HG03060 (cell line): ENCODE measurements around the gene CLEC4E.
"Not testable (repeated sequence)": the region's sequence is repeated elsewhere in the genome, so short reads cannot be mapped to it uniquely, and the experiment has no call there.

Source experiments
- ATAC-seq: cut with Tn5 transposase; IDR thresholded peaks from one replicate; pipeline ENCODE4 v1.9.1; 2021; ENCODE audit warnings: low read depth, moderate number of reproducible peaks; ENCODE audit not compliant: unreplicated experiment

Gene CLEC4E

DNA sequence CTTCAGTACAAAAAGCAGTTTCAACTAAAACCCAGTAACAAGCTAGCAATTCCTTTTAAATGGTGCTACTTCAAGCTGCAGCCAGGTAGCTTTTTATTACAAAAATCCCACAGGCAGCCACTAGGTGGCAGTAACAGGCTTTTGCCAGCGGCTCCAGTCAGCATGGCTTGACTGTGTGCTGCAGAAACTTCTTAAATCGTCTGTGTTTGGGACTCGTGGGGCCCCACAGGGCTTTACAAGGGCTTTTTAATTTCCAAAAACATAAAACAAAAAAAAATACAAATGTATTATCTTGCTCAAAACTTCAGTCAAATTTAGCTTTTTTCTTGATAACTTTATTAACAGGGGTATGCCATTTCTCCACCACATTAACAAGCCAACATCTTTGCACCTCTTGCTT lies 3.6 kb upstream of the CLEC4E start:
- ATAC-seq = no peak

DNA sequence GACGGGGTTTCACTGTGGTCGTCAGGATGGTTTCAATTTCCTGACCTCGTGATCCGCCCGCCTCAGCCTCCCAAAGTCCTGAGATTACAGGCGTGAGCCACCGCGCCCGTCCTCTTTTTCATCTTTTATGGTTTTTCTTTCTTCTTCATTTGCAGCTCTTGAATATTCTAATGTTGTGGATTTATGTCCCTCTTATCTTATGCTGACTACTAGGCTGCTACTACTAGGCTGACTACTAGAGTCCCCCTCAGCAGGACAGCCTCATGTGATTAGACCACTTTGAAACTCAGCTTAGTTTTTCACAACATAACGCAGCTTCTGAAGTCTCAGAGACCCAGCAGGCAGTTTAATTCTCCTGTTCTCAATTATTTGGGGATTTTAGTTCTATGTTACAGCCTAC lies 857 bp upstream of the CLEC4E start:
- no peak for ATAC-seq

DNA sequence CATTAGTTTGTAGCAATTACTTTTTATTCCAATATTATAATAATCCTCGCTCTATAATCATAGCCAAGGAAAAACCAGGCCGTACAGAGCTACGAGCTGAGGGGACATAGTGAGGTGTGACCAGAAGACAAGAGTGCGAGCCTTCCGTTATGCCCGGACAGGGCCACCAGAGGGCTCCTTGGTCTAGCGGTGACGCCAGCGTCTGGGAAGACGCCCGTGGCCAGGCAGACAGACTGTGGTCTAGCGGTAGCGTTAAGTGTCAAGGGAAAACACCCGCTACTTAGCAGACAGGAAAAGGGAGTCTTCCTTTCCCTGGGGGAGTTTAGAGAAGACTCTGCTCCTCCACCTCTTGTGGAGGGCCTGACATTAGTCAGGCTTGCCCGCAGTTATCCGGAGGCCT lies 2.9 kb downstream of the CLEC4E start:
- not testable (repeated sequence) for ATAC-seq

DNA sequence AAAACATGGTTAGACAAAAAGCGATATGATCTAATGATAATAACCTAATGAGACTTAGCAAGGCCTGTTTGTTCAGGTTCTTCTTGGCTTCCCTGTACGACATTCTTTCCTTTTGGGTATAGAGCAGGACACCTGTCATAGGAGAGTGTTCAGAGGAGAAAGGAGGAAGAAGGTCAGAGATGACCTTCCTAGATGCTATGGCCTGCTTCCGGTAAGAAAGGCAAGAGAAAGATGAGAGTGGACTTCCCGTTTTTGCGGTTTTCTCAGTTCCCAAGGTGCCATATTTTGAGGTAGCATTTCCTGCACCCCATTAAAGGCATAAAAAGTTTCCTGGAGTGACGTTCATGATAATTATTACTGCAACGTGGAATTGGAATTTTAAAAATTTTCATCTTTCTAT lies 8.7 kb downstream of the CLEC4E start:
- no peak for ATAC-seq

DNA sequence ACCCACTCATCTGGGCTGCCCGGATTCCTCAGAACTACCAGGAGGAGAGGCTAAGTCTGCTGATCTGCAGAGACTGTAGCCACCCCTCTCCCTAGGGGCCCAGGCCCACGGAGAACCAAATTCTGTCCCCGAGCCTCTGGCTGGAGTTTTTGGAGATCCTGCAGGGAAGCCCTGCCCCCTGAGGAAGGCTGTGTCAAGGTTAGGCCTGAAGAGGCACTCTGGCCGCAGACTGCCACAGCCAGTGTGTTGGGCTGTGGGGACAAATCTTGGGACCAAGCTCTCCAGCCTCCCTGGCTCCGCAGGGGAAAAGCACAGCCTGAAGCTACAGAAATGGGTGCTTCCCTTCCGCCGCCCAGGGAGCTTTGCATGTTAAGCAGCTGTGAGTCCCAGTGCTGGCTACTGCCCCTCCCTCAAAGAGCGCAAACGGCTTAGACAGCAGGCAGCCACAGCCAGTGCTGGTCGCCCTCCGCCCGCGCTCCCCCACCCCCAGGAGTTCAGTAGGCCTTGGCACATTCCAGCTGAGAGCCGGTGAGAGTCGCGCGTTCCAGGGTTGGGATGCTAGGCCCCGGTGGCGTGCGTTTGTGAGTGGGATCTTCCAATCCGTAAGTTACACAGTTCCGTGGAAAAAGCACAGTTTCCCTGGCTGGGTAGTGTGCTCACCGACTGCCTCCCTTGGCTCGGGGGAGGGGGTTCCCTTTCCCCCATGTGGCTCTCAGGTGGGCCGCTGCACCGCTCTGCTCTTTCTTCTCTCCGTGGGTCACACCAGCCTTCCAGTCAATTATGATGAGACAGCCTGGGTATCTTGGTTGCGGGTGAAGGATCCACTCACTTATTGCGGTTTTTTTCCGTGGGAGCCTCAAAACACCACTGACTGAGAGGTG lies 13.2 kb downstream of the CLEC4E start:
- no peak for ATAC-seq

DNA sequence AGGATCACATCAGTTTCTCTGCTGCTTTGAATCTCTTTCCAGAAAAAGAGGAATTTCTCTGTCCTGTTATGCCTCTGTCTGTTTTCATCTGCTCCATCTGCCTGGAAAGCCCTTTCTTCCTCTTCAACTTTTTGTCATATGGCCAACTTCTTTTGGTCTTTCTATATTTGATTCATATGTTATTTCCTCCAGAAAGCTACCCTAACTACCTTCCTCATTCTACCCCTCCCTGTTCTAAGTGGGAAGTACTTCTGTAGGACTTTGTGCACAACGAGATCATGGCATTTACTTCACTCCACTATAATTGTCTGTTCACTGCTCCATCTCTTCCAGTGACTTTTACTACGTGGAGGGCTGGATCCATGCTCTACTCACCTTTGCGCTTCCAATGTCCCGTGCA lies 21.5 kb downstream of the CLEC4E start:
- ATAC-seq = no peak

GRCh38 chr12:8517971-8518370 lies 22.7 kb downstream of the CLEC4E start:
- ATAC-seq = no peak

DNA sequence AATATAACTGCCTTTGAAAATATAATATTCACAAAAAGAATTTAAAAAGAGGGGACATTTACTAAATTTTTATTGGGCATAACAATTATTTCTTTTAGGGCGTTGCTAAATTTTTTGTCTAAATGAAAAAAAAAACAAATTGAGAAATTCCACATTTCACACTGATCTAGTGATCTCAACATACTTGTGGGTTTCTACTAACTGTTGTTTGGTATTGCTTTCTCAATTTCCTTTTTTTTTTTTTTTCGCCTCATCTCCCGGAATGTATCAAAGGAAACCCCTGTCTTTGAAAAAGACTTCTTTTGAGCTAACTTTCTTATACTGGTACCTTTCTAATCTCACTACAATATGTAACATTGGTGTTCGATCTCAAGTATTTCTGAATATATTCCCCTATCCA lies 27.4 kb downstream of the CLEC4E start, which contains the start of gene CLEC4D:
Gene CLEC4D, plus strand, starts transcription at position 248 of the 400 bp plus-strand sequence. CDS start 230 bp downstream, outside the sequence.
- ATAC-seq = no peak

GRCh38 chr12:8508910-8509841 lies 31.5 kb downstream of the CLEC4E start:
- no peak for ATAC-seq

GRCh38 chr12:8508223-8508622 lies 32.5 kb downstream of the CLEC4E start:
- ATAC-seq = no peak

DNA sequence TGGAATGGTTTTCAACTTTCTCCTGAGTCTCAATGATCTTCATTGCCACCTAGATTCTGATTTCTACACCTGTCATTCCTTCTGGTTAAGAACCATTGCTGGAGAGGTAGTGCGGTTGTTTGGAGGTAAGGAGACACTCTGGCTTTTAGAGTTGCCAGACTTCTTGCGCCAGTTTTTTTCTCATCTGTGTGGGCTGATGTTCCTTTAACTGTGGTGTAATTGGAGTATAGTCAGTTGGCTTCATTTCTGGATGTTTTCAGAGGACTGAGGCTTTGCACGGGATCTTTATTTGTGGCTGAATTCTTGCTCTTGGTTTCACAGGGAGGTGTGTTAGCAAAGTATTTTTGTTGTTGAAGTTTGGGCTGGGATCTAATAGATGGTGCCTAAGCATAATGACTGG lies 33.1 kb downstream of the CLEC4E start:
- no peak for ATAC-seq

- no peak for ATAC-seq
These were observed 36.4 kb downstream of the CLEC4E start for GRCh38 chr12:8504351-8504750.

DNA sequence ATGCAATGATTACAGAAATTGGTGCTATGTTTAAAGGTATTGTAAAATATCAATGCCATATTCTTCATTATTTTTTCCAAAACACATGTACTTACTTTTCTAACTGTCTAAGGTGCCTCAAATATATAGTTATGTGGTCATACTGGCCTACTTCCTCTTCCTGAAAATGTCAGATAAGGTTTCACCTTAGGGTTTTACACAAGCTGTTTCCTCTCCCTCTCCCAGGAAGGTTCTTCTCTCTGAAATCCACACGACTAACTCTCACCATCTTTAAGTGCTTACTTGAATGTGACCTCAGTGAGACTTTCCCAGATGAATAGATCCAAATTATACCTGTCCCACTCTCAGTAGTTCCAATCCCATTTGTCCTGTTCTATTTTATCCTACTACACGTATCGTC lies 39.0 kb downstream of the CLEC4E start:
- ATAC-seq = no peak

GRCh38 chr12:8499616-8500015 lies 41.1 kb downstream of the CLEC4E start:
- ATAC-seq = no peak

GRCh38 chr12:8496074-8496473 lies 44.6 kb downstream of the CLEC4E start:
- ATAC-seq = not testable (repeated sequence)

GRCh38 chr12:8495671-8496070 lies 45.0 kb downstream of the CLEC4E start:
- ATAC-seq = not testable (repeated sequence)

GRCh38 chr12:8493084-8493483 lies 47.6 kb downstream of the CLEC4E start:
- peak; percentile 91 for ATAC-seq

GRCh38 chr12:8491646-8492530 lies 48.8 kb downstream of the CLEC4E start:
- ATAC-seq = no peak
